ENCODE results near the gene BMPR1B. TPM values are rescaled to one million over a fixed set of nuclear protein-coding genes. Genes with fewer than 3 reads are reported as not detected.
A peak's percentile ranks its signal among the peaks of the same experiment; 100 is the strongest.

Gene BMPR1B
- total and polyA plus RNA-seq, 10 donors = 0.12 to 2.4 (median 1.2) TPM

DNA sequence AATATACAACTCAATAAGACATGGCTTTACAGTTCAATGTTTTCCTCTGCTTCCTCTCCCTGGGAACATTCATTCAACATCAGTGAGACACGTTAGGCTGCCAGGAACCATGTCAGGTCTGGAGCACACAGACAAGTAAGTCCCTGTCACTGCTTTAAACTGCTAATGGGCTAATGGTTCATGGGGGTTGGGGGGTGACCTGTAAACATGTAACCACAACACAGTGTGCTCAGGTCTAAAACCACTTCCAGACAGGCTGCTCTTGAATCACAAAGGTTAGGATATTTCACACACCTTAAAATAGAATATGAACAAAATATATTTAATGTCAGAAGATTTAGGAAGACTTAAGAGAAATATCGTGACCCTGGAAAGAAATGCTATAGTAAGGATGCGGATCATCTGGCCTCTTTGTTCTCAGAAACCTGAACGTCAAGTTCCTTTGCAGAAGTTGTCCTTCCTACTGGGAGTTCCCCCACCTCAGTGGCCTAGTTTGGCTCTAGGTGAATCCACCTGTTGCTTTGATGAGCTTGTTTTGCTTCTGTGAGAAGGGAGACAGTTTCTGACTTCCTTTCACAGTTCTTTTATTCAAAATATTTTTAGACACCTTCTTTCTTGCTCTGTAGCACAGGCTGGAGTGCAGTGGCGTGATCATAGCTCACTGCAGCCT lies 431.1 kb downstream of the BMPR1B start:
- intact Hi-C loops (cut with DNase I; ENCODE audit: low total_unique reads) = no loop called here
- WGBS, 5 donors = 69 to 79% (median 76%) methylated on average over 5 of the region's 5 CpGs
- no peak overlapping the region for H3K4me3 ChIP-seq
- no peak for DNase-seq
- H3K9me3 ChIP-seq = no peaks in the 10 kb centered on the region
- H3K36me3 ChIP-seq = no peaks in the 10 kb centered on the region
- no peaks in the 10 kb centered on the region for H3K27me3 ChIP-seq (replicated peaks in 1 of 7)
- H3K27ac ChIP-seq = no peak overlapping the region
- no peaks in the 10 kb centered on the region for H3K4me1 ChIP-seq
- TF ChIP-seq POLR2AphosphoS5 (IDR thresholded peaks at IDR 0.05) (no peak), CTCF (IDR thresholded peaks at IDR 0.05 in 8 of 11, conservative IDR thresholded peaks at IDR 0.05 in 3 of 11) (no peak), POLR2A (IDR thresholded peaks at IDR 0.05) (no peak)

DNA sequence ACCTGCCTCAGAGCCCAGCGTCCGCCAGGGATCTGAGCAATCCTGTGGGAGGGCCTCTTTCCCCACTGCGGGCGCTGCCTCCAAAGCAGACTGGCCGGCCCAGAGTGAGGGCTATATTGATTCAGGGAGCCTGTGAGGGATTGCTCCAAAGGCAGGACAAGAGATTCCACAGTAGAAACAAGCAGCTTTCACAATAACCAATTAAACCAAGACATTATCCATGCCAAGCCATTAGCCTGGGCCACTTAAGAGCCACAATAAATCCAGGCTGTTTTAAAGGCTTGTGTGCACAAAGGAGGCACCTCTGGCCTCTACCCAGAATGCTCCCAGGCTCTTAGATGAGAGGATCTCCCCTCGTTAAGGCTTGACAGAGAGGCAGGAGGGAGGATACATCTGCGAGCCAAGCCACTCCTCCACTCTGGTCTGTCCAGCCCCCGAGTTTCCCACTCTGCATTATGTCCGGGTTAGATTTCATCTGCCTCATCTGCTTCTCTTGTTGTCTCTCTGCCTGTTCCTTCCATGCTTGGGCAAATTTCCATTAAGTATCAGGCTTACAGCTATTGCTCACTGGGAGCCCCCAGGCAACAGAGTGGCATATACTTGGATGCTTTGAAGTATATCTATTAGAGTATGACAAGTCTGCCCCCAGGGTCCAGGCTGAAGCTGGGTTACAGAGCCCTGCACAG lies 433.1 kb downstream of the BMPR1B start:
- no peak overlapping the region for H3K27ac ChIP-seq
- no peaks in the 10 kb centered on the region for H3K27me3 ChIP-seq (replicated peaks in 1 of 7)
- no peak for TF ChIP-seq POLR2A (IDR thresholded peaks at IDR 0.05)
- no peak for TF ChIP-seq POLR2AphosphoS5 (IDR thresholded peaks at IDR 0.05)
- TF ChIP-seq CTCF (IDR thresholded peaks at IDR 0.05 in 8 of 11, conservative IDR thresholded peaks at IDR 0.05 in 3 of 11) = no peak
- H3K4me1 ChIP-seq = no peaks in the 10 kb centered on the region
- 56 to 79% (median 74%) methylated on average over 8 to 9 of the region's 9 CpGs for WGBS, 5 donors
- H3K4me3 ChIP-seq = no peak overlapping the region
- no peak for DNase-seq
- intact Hi-C loops (cut with DNase I; ENCODE audit: low total_unique reads) = no loop called here
- no peaks in the 10 kb centered on the region for H3K9me3 ChIP-seq
- H3K36me3 ChIP-seq = no peaks in the 10 kb centered on the region

GRCh38 chr4:95191537-95191936 lies 433.8 kb downstream of the BMPR1B start:
- DNase-seq = no peak
- Histone ChIP-seq H3K36me3 (no peaks in the 10 kb centered on the region), H3K9me3 (no peaks in the 10 kb centered on the region), H3K27ac (no peak overlapping the region), H3K27me3 (replicated peaks in 1 of 7) (no peaks in the 10 kb centered on the region), H3K4me3 (no peak overlapping the region), H3K4me1 (no peaks in the 10 kb centered on the region)
- WGBS, 5 donors = 95 to 99% (median 97%) methylated on average over 3 of the region's 3 CpGs
- no peak for TF ChIP-seq POLR2AphosphoS5 (IDR thresholded peaks at IDR 0.05)
- TF ChIP-seq POLR2A (IDR thresholded peaks at IDR 0.05) = no peak
- no peak for TF ChIP-seq CTCF (IDR thresholded peaks at IDR 0.05 in 8 of 11, conservative IDR thresholded peaks at IDR 0.05 in 3 of 11)
- intact Hi-C loops (cut with DNase I; ENCODE audit: low total_unique reads) = no loop called here

DNA sequence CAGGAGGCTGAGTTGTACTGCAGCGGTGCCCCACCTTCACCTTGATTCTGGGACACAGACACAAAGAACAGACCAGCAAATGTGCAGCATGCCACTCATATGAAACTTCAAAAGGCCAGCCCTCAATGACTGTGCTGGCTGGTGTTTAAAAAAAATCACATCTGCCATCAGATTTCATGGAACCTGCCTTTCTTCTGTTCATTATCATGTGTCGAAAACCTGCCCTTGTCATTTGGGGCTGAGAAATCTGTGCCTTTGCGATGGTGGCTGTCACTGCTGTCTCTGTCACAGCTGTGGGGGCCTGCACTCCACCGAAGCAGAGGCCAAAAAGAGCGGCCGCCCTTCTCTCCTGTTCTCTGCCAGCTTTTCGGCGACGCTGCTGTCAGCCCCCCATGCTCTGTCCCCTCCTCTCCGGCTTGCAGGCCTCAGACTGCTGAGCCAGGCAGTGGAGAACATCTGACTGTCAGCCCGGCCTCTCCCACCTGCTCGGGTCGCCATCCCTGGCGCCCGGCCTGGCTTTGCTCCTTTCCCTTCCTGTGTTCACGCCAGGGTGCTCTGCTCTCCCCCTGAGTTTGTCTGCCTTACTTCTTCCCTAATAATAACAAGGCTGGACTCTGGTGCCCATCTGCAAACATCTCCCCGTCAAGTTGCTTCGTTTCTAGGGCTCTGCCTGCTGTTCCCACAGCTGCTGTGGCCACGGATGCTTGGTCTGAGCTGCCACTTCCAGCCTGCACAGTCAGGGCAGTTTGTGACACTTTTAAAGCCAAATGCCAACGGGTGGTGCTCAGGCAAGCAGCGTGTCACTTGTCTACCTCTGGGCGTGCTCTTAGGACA lies 435.9 kb downstream of the BMPR1B start:
- TF ChIP-seq POLR2A (IDR thresholded peaks at IDR 0.05) = no peak
- no peak for TF ChIP-seq CTCF (IDR thresholded peaks at IDR 0.05 in 8 of 11, conservative IDR thresholded peaks at IDR 0.05 in 3 of 11)
- no peak for TF ChIP-seq POLR2AphosphoS5 (IDR thresholded peaks at IDR 0.05)
- 81 to 92% (median 86%) methylated on average over 22 of the region's 22 CpGs for WGBS, 5 donors
- intact Hi-C loops (cut with DNase I; ENCODE audit: low total_unique reads) = no loop called here

More for the DNA sequence above, 435.9 kb downstream of the BMPR1B start:
- Histone ChIP-seq H3K9me3 (no peaks in the 10 kb centered on the region), H3K36me3 (no peaks in the 10 kb centered on the region), H3K27ac (no peak overlapping the region), H3K4me1 (no peaks in the 10 kb centered on the region), H3K4me3 (no peak overlapping the region), H3K27me3 (replicated peaks in 1 of 7) (no peaks in the 10 kb centered on the region)
- DNase-seq = peak; percentile 63
